Hepatic stellate cell (primary cell): ENCODE measurements around the gene XRN1.
"Not testable (repeated sequence)": the region's sequence is repeated elsewhere in the genome, so short reads cannot be mapped to it uniquely, and the experiment has no call there.

Experiments
- DNase-seq: peaks from one replicate; pipeline ENCODE4 v3.0.0; 2011; ENCODE audit warnings: low spot score

The XRN1 gene

DNA sequence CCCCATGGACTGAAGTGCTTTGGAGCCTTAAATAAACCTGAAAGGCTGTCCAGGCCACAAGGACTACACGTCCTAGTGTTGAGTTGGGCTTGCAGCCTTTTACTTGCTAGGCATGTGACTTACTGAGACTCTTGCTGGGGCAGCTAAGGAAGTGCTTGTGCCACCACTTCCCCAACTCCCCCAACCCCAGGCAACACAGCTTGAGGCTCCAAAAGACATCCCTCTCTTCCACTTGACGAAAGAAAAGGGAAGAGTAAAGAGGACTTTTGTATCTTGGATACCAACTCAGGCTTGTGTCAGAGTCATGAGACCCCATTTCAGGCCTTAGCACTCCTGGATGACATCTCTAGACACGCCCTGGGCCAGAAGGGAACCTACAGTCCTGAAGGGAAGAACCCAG, 109.8 kb downstream of the XRN1 start:
- DNase-seq, result no peak

DNA sequence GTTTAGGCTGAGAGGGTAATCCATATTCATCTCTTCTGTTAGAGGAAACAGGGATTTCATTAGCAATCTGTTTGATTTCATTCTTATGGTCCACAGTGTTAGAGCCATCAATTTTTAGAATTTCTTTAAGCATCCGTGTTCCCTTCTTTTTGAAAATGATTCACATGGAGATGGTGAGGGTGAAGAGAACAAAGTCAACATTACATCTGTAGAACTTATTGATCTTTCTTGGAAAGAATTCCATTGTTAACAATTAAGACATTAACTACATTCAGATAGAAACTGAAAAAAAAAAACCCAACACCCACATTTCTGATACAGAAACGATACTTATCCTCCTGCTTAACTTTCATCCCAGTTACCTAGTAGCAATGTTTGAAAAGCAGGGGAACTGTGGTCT, 115.4 kb downstream of the XRN1 start:
- DNase-seq, result no peak

DNA sequence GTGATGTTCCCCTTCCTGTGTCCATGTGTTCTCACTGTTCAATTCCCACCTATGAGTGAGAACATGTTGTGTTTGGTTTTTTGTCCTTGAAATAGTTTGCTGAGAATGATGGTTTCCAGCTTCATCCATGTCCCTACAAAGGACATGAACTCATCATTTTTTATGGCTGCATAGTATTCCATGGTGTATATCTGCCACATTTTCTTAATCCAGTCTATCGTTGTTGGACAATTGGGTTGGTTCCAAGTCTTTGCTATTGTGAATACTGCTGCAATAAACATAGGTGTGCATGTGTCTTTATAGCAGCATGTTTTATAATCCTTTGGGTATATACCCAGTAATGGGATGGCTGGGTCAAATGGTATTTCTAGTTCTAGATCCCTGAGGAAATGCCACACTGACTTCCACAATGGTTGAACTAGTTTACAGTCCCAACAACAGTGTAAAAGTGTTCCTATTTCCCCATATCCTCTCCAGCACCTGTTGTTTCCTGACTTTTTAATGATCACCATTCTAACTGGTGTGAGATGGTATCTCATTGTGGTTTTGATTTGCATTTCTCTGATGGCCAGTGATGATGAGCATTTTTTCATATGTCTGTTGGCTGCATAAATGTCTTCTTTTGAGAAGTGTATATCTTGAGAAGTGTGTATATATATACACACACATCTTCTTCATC, 123.4 kb downstream of the XRN1 start:
- DNase-seq, result not testable (repeated sequence)

DNA sequence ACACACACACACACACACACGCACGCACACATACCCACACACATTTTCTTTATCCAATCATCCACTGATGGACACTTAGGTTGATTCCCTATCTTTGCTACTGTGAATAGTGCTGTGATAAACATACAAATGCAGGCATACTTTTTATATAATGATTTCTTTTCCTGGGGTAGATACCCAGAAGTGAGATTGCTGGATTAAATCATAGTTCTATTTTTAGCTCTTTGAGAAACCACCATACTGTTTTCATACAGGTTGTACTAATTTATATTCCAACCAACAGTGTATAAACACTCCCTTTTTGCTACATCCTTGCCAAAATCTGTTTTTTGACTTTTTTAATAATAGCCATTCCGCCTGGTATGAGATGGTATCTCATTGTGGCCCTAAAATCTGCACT, 127.9 kb downstream of the XRN1 start:
- DNase-seq, result no peak

DNA sequence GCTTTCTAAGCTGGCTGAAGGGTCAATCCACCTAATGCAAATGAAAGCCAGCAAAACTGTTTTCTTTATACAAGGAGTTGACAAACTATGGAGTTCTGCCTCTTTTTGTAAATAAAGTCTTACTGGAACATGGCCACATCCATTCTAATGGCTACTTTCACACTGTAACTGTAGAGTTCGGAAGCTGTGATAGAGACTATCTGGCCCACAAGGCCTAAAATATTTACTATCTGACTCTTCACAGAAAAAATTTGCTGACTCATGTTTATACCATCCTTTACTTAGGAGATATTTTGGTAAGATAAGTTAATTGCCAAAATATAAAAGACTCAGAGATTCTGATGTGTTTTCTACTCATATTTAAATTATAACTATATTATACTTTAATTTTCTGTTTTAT, 128.7 kb downstream of the XRN1 start:
- no peak for DNase-seq

DNA sequence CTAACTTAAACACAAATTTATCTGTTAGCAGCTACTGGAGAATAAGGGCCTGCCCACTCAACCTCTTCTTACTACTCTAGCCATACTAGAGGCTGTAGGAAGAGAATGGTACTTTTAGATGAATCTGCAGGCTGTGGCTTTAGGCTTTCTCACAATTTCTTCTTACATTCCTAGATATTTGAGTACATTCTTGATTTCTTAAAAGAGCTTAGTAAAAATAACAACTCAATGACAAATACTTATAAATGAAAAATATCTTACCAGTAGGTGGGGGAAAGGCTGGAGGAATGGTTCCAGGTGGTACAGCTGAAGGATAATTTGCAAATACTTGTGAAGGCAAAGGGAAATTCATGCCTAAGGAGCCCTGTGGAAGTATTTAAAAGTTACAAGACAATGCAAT, 129.5 kb downstream of the XRN1 start:
- DNase-seq, result no peak

DNA sequence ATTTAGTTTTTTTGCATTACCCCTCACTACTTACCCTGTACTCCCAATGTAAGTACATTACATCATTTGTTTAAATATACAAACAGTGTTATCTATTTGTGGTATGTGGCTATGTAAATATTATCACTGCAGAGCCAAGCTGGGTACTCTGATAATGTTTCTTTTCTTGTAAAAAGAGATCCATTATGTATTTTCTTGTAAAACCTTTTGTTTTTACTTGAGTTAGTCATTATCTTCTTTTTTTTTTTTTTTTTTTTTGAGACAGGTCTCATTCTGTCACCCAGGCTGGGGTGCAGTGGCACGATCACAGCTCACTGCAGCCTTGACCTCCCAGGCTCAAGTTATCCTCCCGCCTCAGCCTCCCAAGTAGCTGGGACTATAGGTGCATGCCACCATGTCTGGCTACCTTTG, 131.9 kb downstream of the XRN1 start:
- DNase-seq, result not testable (repeated sequence)

DNA sequence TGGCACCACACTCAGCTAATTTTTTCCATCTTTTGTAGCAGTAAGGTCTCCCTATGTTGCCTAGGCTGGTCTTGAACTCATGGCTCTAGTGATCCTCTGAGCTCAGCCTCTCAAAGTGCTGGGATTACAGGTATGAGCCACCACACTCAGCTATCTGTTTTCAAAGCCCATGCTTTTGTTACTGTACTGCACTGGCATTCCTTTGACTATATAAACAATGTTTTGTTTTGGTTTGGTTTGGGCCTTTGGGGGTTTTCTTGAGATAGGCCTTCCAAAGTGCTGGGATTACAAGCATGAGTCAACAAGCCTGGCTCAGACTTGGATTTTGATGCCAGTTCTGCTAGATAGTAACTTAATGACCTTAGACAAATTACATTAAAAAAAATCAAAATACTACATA, 132.8 kb downstream of the XRN1 start:
- peak; percentile 19 for DNase-seq

DNA sequence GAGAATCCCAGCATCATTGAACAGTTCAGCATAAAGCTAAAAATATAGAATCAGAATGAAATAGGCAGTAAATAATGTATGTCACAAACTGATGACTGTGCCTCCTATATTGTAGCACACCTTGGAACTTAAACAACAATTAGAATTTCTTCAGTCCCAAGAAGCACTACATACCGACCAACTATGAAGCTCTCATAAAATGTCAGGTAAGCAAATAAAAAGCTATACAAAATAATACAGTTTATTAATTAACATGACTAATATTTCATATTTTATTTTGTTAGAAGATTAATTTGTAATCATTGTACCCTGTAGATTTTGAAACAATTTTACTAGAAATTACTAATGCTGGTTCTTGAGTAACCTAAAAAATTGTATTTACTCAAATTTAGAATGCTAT, 137.4 kb downstream of the XRN1 start:
- DNase-seq, result no peak

DNA sequence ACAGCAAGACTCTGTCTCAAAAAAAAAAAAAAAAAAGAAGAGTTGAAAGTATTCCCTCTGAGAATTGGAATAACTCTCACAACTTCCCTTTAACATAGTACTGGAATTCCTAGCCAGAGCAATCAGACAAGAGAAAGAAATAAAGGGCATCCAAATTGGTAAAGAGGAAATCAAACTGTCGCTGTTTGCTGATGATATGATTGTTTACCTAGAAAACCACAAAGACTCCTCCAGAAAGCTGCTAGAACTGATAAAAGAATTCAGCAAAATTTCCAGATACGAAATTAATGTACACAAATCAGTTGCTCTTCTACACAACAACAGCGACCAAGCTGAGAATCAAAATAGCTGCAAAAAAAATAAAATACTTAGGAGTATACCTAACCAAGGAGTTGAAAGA, 145.0 kb downstream of the XRN1 start:
- DNase-seq, result not testable (repeated sequence)

DNA sequence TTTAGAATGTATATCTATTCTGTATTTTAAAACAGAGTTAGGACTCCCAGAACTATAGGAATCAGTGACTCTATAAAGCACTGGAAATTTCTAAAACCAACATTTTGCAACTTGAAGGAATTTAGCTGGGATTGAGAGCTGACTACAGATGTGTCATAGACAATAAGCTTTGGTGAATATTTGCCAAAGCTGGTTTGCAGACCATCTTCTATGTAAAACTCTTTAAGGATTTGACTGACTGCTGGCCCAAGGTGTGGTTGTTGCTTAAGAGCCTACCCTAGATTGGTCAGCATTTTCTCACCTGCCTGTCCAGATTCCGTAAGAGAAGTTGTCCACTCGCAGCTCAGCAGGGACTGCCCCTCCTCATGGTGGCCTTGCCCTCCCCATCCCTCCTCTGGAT, 149.2 kb downstream of the XRN1 start:
- DNase-seq, result no peak

DNA sequence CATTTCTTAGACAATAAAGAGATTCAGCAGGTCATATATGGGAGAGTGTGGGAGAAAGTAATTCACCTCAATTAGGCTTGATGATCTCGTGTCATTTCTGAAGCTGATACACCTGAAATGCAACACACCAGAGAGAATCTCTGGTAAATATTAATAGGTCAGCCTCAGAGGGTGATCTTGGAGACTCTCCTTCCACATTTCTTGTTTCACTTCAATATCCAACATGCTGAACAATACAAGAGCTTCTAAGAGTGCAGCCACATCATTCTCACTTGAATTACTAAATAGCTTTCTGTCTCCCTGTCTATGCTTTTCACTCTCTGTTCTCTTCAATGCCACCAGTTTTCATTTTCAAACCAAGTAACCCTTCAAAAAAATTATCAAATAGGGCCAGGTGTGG, 151.3 kb downstream of the XRN1 start:
- DNase-seq, result no peak

DNA sequence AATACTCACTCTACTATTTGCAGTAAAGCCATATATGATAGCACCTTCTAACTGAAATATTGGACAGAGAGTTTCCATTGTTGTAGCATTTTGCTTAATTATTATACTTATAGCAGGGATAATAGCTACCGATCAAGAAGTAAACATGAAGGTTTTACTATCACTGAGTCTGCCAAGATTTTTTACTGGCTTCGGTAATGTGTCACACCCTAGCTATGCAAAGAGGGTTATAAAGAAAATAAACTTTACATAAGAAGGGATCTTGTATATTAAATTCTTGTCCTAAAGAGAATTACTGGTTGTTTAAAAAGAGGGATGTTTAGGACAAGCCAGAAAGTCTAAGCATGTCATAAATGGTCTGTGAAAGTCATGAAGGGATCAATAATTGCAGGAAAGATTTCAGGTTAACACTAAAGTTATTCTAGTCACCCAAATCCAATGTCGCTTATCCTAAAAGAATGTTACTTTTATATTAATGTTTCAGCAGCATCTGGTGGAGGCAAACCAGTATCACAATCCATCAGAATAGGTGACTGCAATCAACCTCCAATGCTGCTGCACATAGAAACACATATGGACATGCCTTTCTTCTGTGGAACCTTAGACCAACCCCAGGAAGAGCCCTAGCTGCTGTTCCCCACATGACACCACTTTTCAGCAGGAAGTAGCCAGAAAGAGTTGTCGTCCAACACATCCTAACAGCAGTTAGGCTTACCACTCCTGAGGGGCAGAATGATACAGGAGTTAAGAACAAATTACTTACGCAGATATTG, 159.8 kb downstream of the XRN1 start:
- no peak for DNase-seq

DNA sequence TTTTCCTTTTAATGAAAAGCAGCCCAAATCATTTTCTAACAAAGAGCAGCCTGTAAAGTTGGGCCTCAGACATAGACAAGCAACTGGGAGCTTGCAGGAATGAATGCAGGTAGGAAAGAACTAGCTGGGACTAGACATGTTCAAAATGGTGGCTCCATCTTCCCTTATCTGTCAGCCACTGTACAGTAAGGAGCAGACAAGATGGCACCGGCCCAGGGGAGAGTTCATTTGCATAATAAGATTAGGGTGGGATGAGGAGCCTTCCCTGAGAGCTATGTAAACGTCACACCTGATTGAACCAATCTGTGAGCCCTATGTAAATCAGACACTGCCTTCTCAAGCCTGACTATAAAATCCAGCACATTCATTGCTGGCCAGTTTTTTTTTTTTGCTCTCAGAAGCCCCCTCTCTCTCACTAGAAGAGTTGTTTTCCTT, 162.7 kb downstream of the XRN1 start:
- no peak for DNase-seq

DNA sequence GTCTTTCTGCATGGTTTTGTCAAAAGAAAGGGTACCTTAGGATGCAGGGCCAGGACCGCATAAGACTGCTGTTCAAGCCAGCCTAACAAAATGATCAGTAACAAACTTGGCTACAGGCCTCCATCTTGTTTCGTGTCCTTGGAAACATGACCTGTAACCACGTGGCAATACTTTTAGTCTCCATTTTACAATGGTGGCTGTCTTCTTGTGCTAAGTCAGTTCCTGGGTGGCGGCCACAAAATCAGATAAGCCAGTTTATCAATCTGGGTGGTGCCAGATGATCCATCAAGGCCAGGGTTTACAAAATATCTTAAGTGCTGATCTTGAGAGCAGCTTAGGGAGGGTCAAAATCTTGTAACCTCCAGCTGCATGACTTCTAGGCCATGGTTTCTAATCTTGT, 165.3 kb downstream of the XRN1 start:
- no peak for DNase-seq

DNA sequence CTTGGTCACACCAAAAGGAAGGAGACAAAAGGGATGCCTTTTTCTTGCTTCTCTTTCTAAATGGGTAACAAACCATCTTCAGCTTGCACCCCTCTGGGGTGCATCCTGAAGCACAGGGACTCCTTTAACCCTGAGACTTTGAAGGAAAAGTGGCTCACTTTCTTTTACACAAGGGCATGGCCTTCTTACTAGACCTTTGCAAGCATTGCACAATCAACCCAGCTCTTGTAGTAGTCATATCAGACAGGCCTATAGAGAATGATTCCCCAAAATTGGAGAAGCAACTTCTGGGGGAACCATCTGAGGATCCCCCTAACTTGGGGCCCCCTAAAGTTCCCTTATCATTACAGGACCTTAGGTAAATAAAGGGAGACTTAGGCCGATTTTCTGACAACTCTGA, 166.4 kb downstream of the XRN1 start:
- no peak for DNase-seq

DNA sequence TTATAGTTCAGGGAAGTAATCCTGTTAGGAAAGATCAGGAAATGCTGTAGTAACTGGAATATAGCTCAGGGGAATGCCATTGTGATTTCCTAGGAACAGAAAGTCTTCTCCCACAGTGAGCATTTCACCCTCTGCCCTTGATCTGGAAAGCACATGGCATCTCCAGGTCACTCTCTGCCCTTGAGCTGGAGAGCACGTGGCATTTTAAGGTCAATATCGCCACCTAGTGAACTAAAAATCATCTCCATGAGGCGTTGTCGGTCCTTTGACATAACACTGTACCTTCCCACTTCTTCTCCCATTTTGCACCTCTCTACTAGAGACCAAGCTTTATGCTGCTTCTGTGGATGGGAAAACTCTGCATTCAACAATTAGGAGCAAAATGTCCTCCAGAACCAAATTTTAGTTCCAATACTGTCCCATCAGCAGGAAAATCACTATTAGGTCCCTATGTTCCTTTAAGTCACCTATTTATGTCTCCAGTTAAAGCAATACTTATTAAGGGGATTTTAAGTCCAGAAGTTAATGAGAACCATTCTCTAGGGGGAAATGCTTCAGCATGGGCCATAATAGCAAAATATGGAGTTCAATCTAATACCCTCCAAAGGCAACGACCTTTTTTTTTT, 167.8 kb downstream of the XRN1 start:
- peak; percentile 60 for DNase-seq

DNA sequence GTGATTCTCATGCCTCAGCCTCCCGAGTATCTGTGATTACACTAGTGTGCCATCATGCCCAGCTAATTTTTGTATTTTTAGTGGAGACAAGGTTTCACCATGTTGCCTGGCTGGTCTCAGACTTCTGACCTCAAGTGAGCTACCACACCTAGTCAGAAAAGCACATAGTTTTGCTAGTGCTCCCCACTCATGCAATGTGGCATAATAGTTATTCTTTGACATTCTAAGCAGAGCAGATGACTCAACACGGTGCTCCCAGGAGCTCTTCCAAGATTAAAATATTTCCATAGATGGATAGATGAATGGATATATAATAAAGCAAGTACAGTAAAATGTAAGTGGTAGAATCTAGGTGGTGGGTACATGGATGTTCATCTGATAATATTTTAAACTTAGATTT, 169.4 kb downstream of the XRN1 start:
- DNase-seq, result no peak

DNA sequence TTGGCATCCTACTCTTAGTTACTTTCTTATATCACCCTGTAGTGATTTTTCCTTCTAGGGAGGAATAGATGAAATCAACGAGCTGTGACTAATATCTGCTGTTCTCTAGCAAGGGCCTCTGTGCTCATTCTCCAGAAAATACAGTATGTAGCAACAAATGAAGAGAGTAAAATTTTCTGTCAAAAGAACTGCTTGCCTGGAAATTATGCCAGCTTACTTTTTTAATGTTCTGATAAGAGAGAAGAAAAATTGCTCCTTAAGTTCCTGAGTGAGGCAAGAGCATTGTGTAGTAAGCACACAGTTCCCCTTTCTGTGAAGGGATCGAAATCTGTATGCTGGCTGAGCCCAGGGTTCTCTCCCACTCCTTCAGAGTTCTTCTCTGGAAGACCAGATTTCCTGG, 171.1 kb downstream of the XRN1 start:
- DNase-seq, result no peak

DNA sequence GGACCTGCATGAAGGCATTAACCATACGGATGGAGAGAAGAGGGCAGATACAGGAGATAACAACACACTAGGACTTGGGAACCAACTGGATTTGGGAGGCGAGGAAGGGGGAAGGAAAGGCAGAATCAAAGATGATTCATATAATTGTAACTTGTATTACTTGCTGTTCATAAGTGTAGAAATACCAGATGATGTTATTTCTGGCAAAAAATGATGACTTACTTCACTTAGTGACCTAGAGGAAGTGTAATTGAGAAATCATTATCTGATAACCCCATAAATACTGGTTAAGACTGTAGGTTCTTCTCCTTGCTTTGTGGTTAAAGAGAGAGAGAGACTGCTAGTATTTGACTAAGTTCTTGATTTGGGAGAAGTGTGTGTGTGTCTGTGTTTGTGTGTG, 172.0 kb downstream of the XRN1 start:
- peak; percentile 49 for DNase-seq

DNA sequence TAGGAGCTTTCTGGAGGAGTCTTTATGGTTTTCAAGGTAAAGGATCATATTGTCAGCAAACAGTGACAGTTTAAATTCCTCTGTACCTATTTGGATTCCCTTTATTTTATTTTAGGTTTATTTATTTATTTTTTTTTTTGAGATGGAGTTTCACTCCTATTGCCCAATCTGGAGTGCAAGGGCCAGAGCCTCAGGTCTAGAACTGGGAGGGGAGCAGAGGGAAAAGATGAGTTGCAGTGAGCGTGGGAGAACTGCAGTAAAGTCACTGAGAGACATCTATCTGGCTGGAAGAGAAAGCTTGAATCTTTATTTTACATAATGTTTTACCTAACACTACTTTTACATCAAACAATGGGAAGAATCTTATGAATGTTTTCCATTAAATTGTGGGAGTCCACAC, 172.9 kb downstream of the XRN1 start:
- DNase-seq, result no peak

DNA sequence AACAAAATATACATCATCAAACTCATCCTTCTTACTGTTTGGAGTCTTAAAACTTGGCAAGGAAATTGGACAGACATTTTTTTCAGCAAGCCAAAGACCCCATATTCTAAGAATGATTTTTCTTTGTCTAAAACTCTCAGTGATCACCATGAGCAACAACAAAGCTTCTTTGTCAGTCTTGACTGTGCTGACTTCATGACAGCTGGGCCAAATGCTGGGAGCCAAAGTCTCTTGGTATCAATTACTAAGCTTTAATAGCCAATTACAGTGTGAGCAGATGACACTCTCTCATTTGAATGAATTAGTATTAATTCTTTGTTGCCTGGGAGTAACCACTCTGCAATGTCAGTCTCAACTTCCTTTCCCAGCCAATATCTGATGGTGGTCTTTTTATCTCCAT, 174.3 kb downstream of the XRN1 start:
- DNase-seq, result no peak

DNA sequence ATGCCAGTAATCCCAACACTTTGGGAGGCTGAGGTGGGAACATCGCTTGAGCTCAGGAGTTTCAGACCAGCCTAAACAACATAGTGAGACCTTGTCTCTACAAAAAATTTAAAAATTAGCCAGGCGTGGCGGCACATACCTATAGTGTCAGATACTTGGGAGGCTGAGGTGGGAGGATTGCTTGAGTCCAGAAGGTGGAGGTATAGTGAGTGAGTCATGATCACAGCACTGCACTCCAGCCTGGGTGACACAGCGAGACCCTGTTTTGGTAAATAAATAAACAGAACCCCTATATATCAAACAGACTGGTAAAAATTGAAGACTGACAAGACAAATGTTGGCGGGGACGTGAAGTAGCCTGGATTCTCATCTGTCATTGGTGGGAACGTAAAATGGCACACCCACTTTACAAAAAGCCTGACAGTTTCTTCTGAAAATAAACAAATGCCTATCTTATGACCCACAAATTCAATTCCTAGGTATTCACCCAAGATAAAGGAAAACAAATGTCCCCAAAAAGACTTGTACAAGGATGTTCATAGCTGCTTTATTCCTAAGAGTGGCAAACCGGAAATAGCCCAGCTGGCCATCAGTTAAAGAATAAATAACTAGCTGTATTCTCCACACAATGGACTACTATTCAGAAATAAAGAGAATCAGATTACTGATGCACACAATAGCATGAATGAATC, 175.5 kb downstream of the XRN1 start:
- DNase-seq, result no peak
